Stimulated activated CD4-positive, alpha-beta T cell treated with anti-CD3 and anti-CD28 coated beads, Interleukin-2, amount 100 ng/mL, for 4 hours (primary cell): ENCODE data around the gene COX19.
A peak's percentile ranks its signal among the peaks of the same experiment; 100 is the strongest.
"Not testable (repeated sequence)": the region's sequence is repeated elsewhere in the genome, so short reads cannot be mapped to it uniquely, and the experiment has no call there.

Source experiments
- DNase-seq: peaks from one replicate; pipeline ENCODE4 v3.0.0-alpha.2; 2020; ENCODE audit warnings: low read depth

COX19 gene

DNA sequence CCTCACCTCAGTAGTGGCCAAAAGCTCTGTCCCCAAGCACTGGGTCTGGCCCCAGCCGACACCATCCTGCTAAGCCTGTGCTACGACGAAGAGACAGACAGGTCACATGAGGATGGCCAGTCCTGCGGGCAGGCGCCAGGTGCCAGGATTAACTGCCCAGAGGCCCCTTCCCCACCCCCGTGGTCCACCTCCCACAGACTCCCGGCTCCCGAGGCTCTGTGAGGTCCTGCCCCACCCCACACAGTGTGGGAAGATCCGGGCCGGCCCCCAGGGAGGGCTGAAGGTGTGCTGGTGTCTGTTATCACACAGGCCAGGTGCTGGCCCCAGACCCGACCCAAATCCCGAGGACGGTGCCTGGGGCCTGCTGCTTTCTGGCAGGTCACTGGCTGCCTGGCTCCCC, 34.9 kb upstream of the COX19 start:
- DNase-seq: no peak

DNA sequence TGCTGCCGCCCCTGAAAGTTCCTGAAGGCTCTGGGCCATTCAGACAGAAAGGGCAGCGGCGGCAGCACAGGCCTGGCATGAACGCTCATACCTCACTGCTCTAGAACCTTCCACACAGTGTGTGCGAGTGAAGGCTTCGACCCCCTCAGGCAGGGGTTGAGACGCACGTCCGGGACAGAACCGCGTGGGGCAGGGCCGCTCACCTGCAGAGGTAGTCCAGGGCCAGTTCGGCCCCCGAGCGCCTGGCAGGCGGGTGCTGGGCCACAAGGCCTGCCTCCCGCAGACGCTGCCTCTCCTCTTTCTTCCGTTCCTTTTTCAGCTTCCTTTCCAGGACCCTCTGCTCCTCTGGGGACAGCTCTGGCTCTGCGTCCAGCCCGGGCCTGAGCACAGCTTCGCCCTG, 34.4 kb upstream of the COX19 start:
- DNase-seq: no peak

DNA sequence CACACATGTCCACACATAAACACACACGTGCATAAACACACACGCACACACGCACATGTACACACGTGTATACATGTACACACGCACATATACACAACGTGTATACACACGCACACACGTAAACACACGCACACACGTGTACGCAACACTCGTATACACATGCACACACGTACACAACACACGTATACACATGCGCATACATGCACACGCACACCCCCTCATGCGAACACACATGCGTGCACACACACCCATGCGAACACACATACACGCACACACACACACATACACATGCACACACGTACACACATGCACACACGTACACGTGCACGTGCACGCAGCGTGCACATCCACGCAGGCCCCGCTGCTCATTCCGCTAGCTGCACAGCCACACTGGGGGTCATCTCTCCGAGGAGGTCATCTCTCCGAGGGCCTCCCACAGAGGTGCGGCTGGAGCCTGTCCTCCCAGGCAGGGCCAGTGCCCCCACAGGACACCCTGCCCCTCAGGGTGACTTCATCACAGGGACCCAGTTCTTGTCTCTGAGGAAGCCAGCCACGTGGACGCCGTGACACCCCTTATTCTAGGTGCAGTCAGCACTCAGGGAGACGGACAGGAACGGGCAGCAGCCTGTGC, 33.5 kb upstream of the COX19 start:
- no peak for DNase-seq

DNA sequence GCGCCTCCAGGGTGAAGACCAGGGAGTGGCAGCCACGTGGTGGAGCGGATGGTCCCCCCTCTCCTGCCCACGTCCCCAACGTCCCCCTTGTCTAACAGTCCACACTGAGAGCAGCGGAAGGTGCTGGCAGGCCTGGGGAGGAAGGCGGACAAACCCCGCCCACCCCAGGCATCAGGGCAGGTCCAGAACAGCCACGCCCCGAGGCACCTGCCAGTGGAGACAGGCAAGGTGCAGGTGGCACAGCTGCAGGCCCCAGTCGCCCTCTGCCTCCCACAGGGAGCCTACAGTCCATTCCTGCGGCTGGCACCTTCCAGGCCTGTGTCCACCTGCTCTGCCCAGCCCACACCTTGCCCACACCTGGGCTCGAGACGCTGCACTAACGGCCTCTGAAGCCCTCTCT, 32.6 kb upstream of the COX19 start:
- no peak for DNase-seq

DNA sequence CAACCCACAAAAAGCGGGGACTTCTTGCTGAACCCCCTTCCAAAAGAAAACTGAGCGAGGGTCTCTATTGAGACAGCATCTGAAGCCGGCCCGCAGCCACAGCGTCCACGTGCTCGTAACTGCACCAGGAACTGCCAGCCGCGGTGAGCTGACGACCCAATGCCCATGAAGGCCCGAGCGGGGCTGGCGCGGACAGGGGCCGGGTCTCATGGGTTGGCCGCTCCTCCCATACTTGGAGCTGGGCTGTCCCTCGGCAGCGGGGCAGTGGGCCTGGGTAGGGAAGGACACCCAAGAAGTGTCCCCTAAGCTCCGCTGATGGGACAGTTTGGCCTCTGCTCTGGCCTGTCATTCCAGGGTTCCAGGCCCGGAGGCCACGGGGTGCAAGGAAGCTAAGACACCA, 30.0 kb upstream of the COX19 start:
- DNase-seq: no peak

DNA sequence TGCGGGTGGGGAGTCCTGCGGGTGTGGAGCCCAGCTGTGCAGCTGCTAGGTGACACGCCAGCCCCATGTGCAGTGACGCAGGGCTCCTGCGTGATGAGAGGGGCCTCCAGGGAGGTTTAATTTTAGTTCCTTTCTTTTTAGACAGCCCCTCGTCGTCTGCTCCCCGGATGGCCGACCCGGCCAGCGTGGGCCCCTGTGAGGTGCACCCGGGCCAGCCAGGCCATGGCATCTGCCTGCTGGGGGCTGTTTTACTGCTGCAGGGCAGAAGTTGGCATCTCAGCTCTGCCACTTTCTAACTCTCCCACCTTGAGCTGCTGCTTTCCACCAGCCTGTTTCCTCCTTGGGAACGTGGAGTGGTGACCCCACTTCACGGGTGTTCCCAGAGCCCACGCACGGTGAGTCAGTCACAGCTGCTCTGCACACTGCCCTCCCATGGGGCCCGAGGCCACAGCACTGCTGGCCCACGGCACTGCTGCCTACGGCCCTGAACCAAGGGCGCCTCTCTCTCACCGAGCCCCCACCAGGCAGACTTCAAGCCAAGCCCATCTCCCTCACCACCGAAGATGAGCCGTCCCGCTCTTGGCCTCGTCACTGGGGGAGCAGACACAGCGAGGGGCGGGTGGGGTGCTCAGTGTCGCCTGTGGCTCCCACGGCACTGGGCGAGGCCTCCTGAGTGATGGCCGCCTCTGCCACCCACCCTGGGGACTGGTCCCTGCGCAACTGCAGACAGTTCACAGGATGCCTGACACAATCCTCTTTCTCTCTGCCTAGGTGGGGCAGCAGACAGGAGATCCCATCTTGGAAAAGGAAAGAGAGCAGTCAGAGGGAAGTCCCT, 28.9 kb upstream of the COX19 start:
- no peak for DNase-seq

DNA sequence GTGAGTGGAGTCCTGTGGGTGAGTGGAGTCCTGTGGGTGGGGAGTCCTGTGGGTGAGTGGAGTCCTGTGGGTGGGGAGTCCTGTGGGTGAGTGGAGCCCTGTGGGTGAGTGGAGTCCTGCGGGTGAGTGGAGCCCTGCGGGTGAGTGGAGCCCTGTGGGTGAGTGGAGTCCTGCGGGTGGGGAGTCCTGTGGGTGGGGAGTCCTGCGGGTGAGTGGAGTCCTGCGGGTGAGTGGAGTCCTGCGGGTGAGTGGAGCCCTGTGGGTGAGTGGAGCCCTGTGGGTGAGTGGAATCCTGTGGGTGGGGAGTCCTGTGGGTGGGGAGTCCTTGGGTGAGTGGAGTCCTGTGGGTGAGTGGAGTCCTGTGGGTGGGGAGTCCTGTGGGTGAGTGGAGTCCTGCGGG, 27.1 kb upstream of the COX19 start:
- not testable (repeated sequence) for DNase-seq

DNA sequence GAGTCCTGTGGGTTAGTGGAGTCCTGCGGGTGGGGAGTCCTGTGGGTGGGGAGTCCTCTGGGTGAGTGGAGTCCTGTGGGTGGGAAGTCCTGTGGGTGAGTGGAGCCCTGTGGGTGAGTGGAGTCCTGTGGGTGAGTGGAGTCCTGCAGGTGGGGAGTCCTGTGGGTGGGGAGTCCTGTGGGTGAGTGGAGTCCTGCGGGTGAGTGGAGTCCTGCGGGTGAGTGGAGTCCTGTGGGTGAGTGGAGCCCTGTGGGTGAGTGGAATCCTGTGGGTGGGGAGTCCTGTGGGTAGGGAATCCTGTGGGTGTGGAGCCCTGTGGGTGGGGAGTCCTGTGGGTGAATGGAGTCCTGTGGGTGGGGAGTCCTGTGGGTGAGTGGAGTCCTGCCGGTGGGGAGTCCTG, 26.7 kb upstream of the COX19 start:
- DNase-seq: not testable (repeated sequence)

DNA sequence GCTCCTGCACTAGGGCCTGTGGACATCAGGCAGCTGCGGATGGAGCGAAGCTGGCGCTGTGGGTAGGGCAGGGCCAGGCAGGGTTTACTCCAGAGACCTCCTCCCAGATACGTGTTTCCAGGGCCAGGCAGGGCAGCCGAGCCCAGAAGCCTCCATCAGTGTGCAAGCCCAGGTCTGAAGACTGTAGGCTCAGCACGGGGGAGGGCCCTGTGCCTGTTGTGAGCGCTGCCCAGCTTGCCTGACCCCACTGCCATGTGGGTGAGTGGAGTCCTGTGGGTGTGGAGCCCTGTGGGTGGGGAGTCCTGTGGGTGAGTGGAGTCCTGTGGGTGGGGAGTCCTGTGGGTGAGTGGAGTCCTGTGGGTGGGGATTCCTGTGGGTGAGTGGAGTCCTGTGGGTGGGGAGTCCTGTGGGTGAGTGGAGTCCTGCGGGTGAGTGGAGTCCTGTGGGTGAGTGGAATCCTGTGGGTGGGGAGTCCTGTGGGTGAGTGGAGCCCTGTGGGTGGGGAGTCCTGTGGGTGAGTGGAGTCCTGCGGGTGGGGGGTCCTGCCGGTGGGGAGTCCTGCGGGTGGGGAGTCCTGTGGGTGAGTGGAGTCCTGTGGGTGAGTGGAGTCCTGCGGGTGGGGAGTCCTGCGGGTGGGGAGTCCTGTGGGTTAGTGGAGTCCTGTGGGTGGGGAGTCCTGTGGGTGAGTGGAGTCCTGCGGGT, 25.9 kb upstream of the COX19 start:
- not testable (repeated sequence) for DNase-seq

DNA sequence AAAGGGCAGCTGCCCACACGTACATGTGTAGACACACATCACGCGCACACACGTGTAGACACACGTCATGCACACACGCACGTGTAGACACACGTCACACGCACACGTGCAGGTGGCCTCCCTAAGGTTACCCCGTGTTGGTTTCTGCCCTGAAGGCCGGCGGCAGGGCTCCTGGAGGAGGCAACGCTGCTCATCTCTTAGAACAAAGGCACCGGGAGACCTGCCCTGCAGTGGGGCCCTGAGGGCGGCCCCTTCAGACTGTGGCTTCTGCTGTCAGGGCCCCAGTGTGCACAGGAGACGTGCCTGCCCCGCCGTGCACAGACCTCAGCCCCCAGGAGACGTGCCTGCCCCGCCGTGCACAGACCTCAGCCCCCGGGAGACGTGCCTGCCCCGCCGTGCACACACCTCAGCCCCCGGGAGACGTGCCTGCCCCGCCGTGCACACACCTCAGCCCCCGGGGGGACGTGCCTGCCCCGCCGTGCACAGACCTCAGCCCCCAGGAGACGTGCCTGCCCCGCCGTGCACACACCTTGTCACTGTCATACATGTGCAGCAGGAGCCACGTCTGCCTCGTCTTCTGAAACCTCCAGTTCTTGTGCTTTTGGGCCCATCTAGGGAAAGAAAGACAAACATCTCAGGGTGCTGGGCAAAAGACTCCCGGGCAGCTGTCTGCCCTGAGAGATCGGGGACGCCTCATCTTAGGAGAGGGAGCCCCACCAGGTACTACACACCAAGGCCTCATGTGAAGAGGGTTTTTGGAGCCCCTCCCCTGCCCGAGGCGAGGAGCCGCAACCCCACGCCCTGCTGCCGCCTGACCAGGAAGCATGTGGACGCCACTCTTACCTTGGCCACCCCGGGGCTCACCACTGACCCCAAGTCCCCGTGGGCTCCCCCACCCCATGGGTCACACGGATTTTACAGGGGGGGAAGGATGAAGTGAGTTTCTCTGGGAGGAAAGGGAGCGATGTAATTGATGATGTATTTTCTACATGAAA, 24.9 kb upstream of the COX19 start:
- DNase-seq: no peak

DNA sequence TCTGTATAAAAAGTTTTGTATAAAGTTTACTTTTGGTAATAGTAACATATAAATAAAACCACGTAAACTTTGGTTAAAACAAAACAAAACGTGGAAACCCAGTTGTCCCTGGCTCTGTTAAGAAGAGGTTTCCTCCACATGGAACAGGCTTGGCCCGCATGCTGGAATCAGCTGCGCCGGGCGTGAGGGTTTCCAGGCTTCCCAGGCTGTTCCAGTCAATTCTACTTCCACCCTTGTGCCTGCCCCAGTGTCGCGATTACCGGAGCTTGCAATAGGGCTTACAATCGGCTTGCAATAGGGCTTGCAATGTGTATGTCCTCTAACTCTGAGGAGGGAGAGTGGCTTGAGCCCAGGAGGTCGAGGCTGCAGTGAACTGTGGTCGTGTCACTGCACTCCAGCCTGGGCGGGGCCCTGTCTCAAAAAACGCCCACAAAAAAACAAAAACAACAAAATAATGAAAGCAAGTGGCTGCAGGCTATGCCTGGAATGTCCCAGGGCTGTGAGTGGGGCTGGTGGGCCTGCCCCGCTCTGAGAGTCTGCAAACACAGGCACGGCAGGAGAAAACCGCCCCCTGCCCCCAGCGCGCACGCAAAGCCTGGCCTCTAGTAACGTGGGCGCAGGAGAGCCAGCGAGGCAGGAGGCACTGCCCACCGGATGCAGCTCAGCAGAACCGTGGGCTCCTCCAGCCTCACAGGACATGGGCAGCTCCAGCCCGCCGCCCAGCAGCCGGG, 24.0 kb upstream of the COX19 start:
- DNase-seq: no peak

DNA sequence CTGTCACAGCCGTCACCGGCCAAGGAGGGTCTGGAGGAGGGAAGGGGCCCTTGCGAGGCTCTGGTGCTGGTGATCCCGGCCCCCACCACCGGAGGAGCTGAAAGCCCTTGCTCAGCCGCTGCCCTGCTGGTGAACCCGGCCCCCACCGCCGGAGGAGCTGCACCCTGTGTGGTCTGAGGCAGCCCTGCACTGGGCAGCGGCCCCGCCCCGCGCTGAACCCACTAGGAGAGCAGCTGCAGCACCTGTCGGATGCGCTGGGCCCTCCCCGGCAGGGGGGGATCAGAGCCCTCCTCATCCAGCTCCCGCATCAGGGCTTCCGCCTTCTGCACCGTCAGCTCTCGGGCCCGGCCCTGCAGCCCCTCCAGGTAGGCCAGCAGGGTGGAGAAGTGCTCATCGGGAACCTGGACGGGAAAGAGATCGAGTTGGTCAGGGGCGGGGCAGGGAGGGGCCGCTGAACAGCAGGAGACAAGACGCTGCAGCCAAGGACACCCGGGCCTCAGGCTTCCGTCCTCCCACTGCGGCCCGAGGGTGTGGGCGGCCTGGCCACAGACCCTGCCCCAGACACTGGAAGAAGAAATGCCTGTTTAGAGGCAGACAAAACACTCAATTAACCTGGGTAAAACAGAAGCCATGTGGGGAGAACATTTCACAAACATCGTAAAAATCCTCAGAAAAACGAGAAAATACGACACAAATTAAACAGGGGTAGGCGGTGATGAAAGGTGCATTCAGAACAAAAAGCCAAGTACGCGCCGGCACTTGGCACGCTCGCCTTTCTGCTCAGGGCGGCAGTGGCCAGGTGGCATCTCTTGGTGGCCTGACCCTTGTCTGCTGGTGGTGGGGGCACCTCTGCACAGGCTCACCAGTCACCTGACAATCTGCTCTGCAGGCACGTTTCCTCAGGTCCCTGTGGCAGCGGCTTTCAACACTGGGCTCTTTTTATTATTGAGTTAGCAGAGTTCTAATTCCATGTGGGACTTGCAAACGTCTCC, 22.4 kb upstream of the COX19 start:
- DNase-seq: no peak

DNA sequence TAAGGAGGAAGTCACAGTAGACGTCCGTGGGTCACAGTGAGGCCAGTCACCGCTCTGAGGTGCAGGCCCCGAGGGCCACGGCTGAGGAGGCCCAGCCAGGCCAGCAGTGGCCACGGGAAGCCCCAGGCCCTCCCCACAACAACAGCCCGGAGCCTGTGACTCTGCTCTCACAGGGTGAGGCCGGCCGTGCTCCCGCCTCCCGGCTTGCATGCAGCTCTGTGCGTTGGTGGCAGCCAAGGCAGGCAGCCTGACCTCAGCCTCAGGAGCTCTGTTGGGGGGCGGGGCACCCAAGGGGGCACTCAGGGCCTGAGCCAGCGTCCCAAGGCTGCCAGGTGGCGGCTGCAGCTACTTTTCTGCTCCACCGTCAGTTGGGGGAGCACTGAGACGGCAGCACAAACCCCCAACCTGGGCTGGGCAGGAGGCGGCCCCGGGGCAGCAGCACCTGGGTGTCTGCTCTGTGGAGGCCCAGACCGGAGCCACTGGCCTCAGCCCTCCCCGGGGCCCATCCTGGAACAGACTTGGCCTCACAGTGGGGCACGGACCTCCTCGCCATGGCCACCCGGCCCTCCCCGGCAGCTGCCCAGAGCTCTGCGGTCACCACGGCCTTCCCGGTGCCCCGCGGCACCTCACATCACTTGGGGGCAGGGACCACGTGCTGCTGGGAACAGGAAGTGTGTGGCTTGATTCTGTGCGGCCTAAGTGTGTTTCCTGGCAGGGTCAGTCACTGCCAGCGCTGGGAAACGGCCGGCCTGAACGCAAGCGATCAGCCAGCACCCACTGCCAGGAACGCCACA, 20.9 kb upstream of the COX19 start:
- DNase-seq: no peak

DNA sequence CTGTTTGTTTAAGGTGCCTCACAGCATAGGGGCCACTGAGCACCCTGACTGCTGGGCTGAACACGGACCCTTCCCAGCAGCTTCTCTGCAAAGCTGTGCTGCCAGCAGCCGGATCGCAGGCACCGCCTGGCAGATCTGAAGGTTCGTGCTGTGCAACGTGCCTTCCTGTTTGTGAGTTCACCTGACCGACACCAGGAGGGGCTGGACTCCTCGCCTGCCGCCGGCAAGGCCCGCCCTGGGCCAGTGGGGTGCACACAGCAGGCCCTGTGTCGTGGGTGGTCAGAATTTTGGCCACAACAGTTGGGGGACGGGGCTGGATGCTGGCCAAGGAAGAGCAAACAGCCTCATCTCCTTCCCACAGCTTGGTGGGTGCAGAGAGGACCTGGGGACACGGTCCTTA, 20.2 kb upstream of the COX19 start:
- no peak for DNase-seq

DNA sequence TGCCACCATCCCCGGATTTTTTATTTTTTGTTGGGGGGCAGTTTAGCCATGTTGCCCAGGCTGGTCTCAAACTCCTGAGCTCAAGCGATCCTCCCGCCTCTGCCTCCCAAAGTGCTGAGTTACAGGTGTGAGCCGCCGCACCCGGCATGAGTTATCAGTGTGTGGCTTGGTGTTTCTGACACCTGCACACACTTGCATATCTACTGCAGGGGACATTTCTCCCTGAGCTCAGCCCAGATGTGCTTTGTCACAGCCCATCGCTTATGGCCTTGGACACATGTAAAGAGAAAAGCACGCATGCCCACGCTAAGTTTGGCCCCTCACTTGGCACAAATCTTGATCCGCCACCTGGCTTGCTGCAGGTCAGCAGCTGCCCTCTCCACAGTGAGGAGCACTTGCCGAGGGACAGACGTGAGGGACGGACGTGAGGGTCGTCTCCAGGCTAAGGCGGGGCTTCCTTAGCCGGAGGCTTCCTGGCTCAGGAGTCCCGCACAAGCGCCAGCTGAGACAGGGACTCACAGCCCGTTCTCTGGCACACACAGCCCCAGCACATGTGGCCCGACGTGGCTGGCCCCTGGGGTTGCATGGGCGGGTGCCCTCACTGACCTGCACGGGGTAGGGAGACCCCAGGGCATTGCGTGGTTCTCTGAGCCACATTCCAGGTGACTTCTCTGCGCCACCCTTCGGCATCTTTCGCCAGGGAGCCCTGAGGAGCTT, 19.4 kb upstream of the COX19 start:
- DNase-seq: no peak

DNA sequence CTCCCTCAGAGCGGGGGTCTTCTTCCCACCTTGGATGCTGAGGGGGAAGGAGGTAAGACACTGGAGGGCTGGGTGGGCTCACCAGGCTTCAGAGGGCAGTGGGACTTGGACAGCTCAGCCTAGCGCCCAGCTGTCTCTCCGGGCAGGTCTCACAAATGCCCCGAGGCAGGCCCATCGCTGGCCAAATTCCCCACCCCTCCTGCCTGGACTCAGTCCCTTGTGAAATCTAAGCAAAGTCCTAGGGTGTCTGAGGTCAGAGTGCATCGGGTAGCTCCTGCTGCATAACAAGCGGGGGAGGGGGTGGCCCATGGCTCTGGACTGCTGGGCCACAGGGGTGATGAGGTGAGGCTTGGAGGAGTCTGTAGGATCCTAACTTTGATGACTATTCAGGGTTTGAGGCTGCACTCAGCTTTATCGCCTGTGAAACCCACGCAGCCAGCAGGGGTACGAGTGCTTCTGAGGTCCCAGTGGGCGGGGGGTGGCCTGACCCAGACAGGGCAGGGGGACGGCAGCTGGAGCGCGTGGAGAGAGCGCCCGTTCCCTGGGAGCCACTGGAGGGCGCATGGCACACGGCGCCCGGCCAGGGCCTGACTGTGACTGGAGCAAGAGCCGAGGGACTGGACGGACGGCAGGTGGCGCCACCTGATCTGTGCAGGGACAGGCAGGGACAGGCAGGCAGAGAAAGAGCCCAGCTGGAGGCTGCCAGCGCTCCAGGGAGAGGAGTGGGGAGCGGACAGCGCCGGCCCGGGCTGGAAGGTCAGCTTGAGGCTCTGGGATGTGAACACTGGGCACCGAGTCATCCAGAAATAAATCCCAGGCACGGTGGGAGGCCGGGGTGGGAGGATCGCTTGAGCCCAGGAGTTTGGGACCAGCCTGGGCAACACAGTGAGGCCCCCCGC, 17.6 kb upstream of the COX19 start:
- peak; percentile 93 for DNase-seq
